Suprapubic skin (tissue), 4 donors: Measurements from ENCODE around the gene PDGFRB. TPM values are rescaled to one million over a fixed set of nuclear protein-coding genes. Genes with fewer than 3 reads are reported as not detected.

Source experiments
- DNase-seq, 2 donors: peaks; one replicate each; pipeline ENCODE4 v3.0.0-alpha.2; 2019; ENCODE audit warnings: low spot score in 2 of 2
- H3K27ac ChIP-seq: fragments of 200-600 bp; sonication (generic); one replicate; pipeline ENCODE4 v1.5.1; 2019
- H3K27me3 ChIP-seq: fragments of 200-600 bp; sonication (generic); one replicate; pipeline ENCODE4 v1.5.1; 2019
- H3K36me3 ChIP-seq: fragments of 200-600 bp; sonication (generic); one replicate; pipeline ENCODE4 v1.5.1; 2019
- H3K4me1 ChIP-seq: fragments of 200-600 bp; sonication (generic); one replicate; pipeline ENCODE4 v1.5.1; 2019
- H3K4me3 ChIP-seq: fragments of 200-600 bp; sonication (generic); one replicate; pipeline ENCODE4 v1.5.1; 2019; ENCODE audit warnings: mild to moderate bottlenecking
- H3K9me3 ChIP-seq: fragments of 200-600 bp; sonication (generic); one replicate; pipeline ENCODE4 v1.5.1; 2019
- EP300 ChIP-seq: sonication (generic); formaldehyde crosslinking; IDR thresholded peaks from one replicate; pipeline ENCODE4 v1.6.1; 2017; ENCODE audit warnings: antibody characterized with exemption
- POLR2A ChIP-seq, 2 donors: fragments of 450-650 bp; IDR thresholded peaks; one replicate each; pipeline ENCODE4 v1.6.1; 2017; ENCODE audit warnings: antibody characterized with exemption in 2 of 2, mild to moderate bottlenecking in 2 of 2, moderate library complexity in 2 of 2
- POLR2AphosphoS5 ChIP-seq, 3 donors: sonication (generic); formaldehyde crosslinking; IDR thresholded peaks; one replicate each; pipeline ENCODE4 v1.6.1; 2017; ENCODE audit warnings: antibody characterized with exemption in 3 of 3
- WGBS: methylation state at CpG from one replicate; pipeline ENCODE4 v1.1.5; 2018; 5-methylcytosine and 5-hydroxymethylcytosine counted together
- total RNA-seq, 4 donors: library from RNA; depleted of rRNA; stranded (reverse); fragments of >200 nt; gene quantifications; one replicate each; pipeline ENCODE4 v1.1.0, GENCODE V29; 2016
- TF ChIP-seq, protein P1 (sequence below), 2 donors: fragments of 200-600 bp in 1 of 2; fragments of 450-650 bp in 1 of 2; sonication (generic) in 1 of 2; IDR thresholded peaks; one replicate each; pipeline ENCODE4 v1.5.1; 2016 to 2019; ENCODE audit warnings: antibody characterized with exemption in 2 of 2, mild to moderate bottlenecking in 1 of 2, moderate library complexity in 1 of 2

The PDGFRB gene
- 10 to 100 TPM; 23.8 to 51.4 (median 43.9) TPM for total RNA-seq

- no peak for TF ChIP-seq EP300
- peak in 1 of 2 donors; percentile 65 for TF ChIP-seq POLR2A (IDR thresholded peaks at IDR 0.05)
- TF ChIP-seq, protein P1, sequence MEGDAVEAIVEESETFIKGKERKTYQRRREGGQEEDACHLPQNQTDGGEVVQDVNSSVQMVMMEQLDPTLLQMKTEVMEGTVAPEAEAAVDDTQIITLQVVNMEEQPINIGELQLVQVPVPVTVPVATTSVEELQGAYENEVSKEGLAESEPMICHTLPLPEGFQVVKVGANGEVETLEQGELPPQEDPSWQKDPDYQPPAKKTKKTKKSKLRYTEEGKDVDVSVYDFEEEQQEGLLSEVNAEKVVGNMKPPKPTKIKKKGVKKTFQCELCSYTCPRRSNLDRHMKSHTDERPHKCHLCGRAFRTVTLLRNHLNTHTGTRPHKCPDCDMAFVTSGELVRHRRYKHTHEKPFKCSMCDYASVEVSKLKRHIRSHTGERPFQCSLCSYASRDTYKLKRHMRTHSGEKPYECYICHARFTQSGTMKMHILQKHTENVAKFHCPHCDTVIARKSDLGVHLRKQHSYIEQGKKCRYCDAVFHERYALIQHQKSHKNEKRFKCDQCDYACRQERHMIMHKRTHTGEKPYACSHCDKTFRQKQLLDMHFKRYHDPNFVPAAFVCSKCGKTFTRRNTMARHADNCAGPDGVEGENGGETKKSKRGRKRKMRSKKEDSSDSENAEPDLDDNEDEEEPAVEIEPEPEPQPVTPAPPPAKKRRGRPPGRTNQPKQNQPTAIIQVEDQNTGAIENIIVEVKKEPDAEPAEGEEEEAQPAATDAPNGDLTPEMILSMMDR (IDR thresholded peaks at IDR 0.05): no peak
- no peak for TF ChIP-seq POLR2AphosphoS5 (IDR thresholded peaks at IDR 0.05)
- no peaks in the 10 kb centered on the region for H3K9me3 ChIP-seq
- H3K4me1 ChIP-seq: peaks cover 48% of the 10 kb centered on the region
- 6% methylated on average over 14 of the region's 17 CpGs for WGBS
- H3K36me3 ChIP-seq: no peaks in the 10 kb centered on the region
- H3K27me3 ChIP-seq: peaks cover 9% of the 10 kb centered on the region
- DNase-seq: peak; percentile 95
- H3K27ac ChIP-seq: peak within 1 kb of the TSS; percentile 86
- peak within 1 kb of the TSS; percentile 48 for H3K4me3 ChIP-seq
These were observed at the start of gene PDGFRB for GRCh38 chr5:150155258-150156026. PDGFRB (minus strand) TSS chr5:150155845; CDS start chr5:150137047, 18,798 bp downstream.

- Histone ChIP-seq H3K4me1 (peaks cover 4% of the 10 kb centered on the region), H3K4me3 (no peak overlapping the region), H3K27me3 (no peaks in the 10 kb centered on the region), H3K27ac (no peak overlapping the region), H3K9me3 (no peaks in the 10 kb centered on the region), H3K36me3 (no peaks in the 10 kb centered on the region)
- no peak for DNase-seq
- no peak for TF ChIP-seq EP300
- no peak for TF ChIP-seq POLR2A (IDR thresholded peaks at IDR 0.05)
- TF ChIP-seq, protein P1 (IDR thresholded peaks at IDR 0.05): no peak
- TF ChIP-seq POLR2AphosphoS5 (IDR thresholded peaks at IDR 0.05): no peak
- WGBS: 95% methylated on average over 6 of the region's 13 CpGs
These were observed 48.9 kb upstream of the PDGFRB start for GRCh38 chr5:150204590-150204960.

DNA sequence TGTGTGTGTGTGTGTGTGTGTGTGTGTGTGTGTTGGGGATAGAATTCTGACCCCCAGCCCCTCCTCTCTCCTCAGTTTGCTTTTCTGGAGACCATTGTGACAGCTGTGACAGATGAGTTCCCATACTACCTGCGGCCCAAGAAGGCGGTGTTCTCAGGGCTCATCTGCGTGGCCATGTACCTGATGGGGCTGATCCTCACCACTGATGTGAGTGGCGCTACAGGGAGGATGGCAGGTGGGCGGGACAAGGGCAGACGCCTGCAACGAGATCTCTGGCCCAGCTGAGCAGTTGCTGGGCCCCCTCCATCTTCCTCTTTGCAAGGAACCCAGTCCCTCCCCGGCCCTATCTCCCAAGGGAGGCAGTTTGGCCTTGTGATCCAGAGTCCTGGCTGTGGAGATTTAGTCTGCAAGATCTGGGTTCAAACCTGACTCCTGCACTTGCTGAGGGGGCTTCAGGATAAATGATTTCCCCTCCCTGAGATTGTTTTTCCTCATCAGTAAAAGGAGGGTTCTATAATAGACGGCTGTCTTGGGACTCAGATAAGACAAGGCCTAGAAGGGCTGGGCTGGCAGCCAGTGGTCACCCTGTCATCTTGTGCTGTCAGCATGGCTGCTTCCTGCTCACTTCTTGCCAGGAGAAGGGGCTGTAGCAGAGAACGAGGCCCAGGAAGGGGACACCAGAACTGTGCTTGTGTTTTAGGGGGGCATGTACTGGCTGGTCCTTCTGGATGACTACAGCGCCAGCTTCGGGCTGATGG lies 48.4 kb upstream of the PDGFRB start:
- TF ChIP-seq, protein P1 (IDR thresholded peaks at IDR 0.05): no peak
- TF ChIP-seq EP300 (no peak), POLR2A (IDR thresholded peaks at IDR 0.05) (no peak), POLR2AphosphoS5 (IDR thresholded peaks at IDR 0.05) (no peak)
- no peak overlapping the region for H3K27ac ChIP-seq
- no peaks in the 10 kb centered on the region for H3K36me3 ChIP-seq
- H3K27me3 ChIP-seq: no peaks in the 10 kb centered on the region
- peaks cover 4% of the 10 kb centered on the region for H3K4me1 ChIP-seq
- WGBS: 84% methylated on average over 7 of the region's 12 CpGs
- no peak overlapping the region for H3K4me3 ChIP-seq
- DNase-seq: no peak
- H3K9me3 ChIP-seq: no peaks in the 10 kb centered on the region

DNA sequence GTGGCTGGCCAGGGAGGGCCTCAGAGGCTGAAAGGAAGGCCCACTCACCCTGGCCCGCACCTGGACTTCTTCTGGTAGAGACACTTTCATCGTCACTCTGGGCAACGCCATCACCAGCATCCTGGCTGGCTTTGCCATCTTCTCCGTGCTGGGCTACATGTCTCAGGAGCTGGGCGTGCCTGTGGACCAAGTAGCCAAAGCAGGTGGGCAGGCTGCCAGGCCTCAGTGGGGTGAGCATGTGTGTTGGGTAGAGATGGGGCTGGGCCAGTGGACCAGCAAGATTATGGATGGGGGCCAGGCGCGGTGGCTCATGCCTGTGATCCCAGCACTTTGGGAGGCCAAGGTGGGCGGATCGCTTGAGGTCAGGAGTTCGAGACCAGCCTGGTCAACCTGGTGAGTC lies 46.9 kb upstream of the PDGFRB start:
- TF ChIP-seq, protein P1 (IDR thresholded peaks at IDR 0.05): no peak
- TF ChIP-seq EP300: no peak
- TF ChIP-seq POLR2AphosphoS5 (IDR thresholded peaks at IDR 0.05): no peak
- TF ChIP-seq POLR2A (IDR thresholded peaks at IDR 0.05): no peak
- Histone ChIP-seq H3K4me1 (no peaks in the 10 kb centered on the region), H3K27ac (no peak overlapping the region), H3K27me3 (no peaks in the 10 kb centered on the region), H3K9me3 (no peaks in the 10 kb centered on the region), H3K4me3 (no peak overlapping the region), H3K36me3 (no peaks in the 10 kb centered on the region)
- DNase-seq: no peak
- 98% methylated on average over 10 of the region's 10 CpGs for WGBS

DNA sequence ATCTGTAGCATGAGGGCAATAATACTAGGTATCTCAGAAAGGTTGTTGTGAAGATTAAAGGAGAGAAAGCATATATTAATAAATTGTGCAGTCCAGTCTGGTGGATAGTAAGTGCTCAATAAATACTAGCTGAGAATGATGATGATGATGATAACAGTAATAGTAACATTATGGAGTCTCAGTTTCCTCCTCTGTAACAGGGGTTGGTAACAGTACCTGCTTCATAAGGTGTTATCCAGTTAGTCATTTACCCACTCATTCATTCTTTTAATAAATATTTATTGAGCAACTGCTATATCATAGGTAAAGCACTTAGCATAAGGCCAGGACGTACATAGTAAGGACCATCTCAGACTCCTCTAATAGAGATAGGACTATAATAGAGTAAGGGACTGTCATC lies 41.8 kb upstream of the PDGFRB start:
- Histone ChIP-seq H3K4me1 (no peaks in the 10 kb centered on the region), H3K27me3 (no peaks in the 10 kb centered on the region), H3K4me3 (no peak overlapping the region), H3K36me3 (no peaks in the 10 kb centered on the region), H3K9me3 (no peaks in the 10 kb centered on the region), H3K27ac (no peak overlapping the region)
- 94% methylated on average over 1 of the region's 1 CpG for WGBS
- TF ChIP-seq, protein P1 (IDR thresholded peaks at IDR 0.05): no peak
- TF ChIP-seq POLR2A (IDR thresholded peaks at IDR 0.05) (no peak), POLR2AphosphoS5 (IDR thresholded peaks at IDR 0.05) (no peak), EP300 (no peak)
- DNase-seq: no peak
